Ishikawa (cell line): ENCODE data around the gene SLC6A1.

Source experiments
- EGR1 ChIP-seq: IDR thresholded peaks from 2 replicates; pipeline ENCODE4 v1.6.1; 2012
- EP300 ChIP-seq: IDR thresholded peaks from 2 replicates; pipeline ENCODE4 v1.6.1; 2012; ENCODE audit warnings: borderline replicate concordance
- FOXM1 ChIP-seq: IDR thresholded peaks from 2 replicates; pipeline ENCODE4 v1.6.1; 2012; ENCODE audit warnings: low read depth, borderline replicate concordance
- MAX ChIP-seq: IDR thresholded peaks from 2 replicates; pipeline ENCODE4 v1.6.1; 2012
- RAD21 ChIP-seq: IDR thresholded peaks from 2 replicates; pipeline ENCODE4 v1.6.1; 2012; ENCODE audit warnings: low read depth
- TAF1 ChIP-seq: IDR thresholded peaks from 2 replicates; pipeline ENCODE4 v1.6.1; 2012; ENCODE audit warnings: low read depth, mild to moderate bottlenecking
- TEAD4 ChIP-seq: IDR thresholded peaks from 2 replicates; pipeline ENCODE4 v1.6.1; 2012
- YY1 ChIP-seq: IDR thresholded peaks from 2 replicates; pipeline ENCODE4 v1.6.1; 2012; ENCODE audit warnings: low read depth
- TF ChIP-seq, protein P1 (sequence below): IDR thresholded peaks from 2 replicates; pipeline ENCODE4 v1.6.1; 2012; ENCODE audit warnings: low read depth, mild to moderate bottlenecking
- TF ChIP-seq, protein P2 (sequence below): IDR thresholded peaks from 2 replicates; pipeline ENCODE4 v1.6.1; 2012

DNA sequence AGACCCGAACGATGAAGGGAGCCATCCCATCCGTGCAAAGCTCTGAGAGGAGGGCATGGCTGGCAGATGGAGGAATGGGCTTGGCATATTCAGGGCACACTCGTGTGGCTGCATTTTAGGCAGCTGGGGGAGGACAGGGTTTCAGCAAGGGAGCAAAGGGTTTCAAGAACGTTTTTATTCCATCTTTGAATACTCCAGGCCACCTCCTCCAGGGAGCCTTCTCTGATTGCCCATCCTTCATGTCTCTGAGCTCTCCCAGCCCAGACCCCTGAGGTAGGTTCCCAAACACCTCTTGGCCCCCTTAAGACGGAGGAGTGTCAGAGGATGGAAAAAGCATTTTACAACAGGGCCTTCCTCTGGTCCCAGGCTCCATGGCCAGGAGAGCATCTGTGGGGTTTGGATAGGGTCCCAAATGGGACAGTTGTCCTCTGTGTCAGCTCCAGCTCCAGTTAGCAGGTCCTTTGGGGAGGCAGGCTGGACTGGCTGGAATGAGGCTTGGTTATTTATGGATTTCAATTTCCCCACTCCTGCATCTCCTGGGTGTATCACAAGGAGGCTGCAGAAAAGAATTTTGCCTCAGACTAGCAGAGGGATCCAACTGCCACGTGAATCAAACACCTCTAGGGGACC, 17.7 kb upstream of the SLC6A1 start:
- TF ChIP-seq EP300 (no peak), MAX (no peak), TAF1 (no peak), YY1 (no peak), RAD21 (no peak), EGR1 (no peak), TEAD4 (no peak), FOXM1 (no peak)
- TF ChIP-seq, protein P1, sequence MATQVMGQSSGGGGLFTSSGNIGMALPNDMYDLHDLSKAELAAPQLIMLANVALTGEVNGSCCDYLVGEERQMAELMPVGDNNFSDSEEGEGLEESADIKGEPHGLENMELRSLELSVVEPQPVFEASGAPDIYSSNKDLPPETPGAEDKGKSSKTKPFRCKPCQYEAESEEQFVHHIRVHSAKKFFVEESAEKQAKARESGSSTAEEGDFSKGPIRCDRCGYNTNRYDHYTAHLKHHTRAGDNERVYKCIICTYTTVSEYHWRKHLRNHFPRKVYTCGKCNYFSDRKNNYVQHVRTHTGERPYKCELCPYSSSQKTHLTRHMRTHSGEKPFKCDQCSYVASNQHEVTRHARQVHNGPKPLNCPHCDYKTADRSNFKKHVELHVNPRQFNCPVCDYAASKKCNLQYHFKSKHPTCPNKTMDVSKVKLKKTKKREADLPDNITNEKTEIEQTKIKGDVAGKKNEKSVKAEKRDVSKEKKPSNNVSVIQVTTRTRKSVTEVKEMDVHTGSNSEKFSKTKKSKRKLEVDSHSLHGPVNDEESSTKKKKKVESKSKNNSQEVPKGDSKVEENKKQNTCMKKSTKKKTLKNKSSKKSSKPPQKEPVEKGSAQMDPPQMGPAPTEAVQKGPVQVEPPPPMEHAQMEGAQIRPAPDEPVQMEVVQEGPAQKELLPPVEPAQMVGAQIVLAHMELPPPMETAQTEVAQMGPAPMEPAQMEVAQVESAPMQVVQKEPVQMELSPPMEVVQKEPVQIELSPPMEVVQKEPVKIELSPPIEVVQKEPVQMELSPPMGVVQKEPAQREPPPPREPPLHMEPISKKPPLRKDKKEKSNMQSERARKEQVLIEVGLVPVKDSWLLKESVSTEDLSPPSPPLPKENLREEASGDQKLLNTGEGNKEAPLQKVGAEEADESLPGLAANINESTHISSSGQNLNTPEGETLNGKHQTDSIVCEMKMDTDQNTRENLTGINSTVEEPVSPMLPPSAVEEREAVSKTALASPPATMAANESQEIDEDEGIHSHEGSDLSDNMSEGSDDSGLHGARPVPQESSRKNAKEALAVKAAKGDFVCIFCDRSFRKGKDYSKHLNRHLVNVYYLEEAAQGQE, result no peak
- TF ChIP-seq, protein P2, sequence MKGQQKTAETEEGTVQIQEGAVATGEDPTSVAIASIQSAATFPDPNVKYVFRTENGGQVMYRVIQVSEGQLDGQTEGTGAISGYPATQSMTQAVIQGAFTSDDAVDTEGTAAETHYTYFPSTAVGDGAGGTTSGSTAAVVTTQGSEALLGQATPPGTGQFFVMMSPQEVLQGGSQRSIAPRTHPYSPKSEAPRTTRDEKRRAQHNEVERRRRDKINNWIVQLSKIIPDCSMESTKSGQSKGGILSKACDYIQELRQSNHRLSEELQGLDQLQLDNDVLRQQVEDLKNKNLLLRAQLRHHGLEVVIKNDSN, result no peak
